Occipital lobe (tissue), 2 donors: Measurements from ENCODE around the gene MMP24. TPM values are rescaled to one million over a fixed set of nuclear protein-coding genes. Genes with fewer than 3 reads are reported as not detected.
"Not testable (repeated sequence)": the region's sequence is repeated elsewhere in the genome, so short reads cannot be mapped to it uniquely, and the experiment has no call there.

Source experiments
- DNase-seq: peaks from one replicate; lab custom pipeline; 2025; lab: John Stamatoyannopoulos, UW
- total RNA-seq: library from RNA; depleted of rRNA; stranded (reverse); fragments of >200 nt; gene quantifications from one replicate; pipeline ENCODE4 v1.2.3, GENCODE V29; 2014

The MMP24 gene
- total RNA-seq: 76.1 TPM

DNA sequence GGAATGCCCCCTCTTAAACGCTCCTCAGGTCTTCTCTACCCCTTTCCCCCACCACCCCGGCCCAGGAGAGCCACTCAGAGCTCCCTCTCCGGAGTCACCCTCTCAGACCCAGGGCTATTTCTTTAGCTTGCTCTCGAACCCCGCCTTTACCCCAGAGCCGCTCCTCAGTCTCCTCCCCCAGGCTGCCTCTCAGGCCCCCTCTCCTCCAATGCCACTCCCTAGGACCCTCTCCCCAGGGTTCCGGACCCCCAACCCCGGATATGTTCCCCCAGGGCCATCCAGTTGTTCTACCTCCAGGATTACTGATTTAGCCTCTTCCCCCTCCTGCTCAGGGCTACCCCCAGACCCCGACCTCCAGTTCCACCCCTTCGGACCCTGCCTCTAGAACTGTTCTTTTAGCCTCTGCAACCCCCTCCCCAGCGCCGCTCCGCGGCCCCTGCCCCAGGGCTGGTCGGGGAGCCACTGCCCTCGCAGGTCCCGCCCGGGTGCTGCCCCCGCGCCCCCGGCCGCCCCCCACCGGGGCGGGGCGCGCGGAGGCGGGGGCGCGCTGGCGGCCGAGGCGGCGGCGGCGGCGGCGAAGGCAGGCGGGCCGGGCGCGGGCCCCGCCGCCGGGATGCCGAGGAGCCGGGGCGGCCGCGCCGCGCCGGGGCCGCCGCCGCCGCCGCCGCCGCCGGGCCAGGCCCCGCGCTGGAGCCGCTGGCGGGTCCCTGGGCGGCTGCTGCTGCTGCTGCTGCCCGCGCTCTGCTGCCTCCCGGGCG is at the start of gene MMP24:
Gene MMP24 (plus strand): TSS at position 565 of the 758 bp plus-strand sequence. CDS start 49 bp downstream, at position 614.
- no peak for DNase-seq

DNA sequence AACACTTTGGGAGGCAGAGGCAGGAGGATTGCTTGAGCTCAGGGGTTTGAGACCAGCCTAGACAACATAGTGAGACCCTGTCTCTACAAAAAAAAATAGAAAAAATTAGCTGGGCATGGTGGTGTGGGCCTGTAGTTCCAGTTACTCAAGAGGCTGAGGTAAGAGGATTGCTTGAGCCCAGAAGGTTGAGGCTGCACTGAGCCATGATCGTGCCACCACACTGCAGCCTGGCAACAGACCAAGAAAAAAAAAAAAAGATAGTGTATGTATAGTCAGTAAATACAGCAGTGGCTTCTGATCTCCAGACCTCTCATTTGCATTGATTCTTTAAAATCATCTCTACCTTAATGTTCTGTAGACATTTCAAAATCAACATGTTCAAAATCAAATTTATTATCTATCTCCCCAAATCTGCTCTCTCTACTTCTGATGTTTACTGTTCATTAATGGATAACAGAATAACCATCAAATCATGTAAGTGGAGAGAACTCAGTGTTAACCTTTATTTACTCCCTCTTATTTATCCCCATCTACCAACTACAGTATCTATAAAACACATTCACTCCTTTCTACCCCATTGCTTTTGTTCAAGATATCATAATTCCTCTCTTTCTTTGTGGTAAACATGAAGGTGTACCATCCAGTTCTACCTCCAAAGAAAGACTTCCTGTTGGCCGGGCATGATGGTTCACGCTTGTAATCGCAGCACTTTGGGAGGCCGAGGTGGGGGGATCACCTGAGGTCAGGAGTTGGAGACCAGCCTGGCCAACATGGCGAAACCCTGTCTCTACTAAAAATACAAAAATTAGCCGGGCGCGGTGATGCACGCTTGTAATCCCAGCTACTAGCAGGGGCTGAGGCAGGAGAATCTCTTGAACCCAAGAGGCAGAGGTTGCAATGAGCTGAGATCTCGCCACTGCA is 46.9 kb upstream of the MMP24 start:
- DNase-seq: no peak

DNA sequence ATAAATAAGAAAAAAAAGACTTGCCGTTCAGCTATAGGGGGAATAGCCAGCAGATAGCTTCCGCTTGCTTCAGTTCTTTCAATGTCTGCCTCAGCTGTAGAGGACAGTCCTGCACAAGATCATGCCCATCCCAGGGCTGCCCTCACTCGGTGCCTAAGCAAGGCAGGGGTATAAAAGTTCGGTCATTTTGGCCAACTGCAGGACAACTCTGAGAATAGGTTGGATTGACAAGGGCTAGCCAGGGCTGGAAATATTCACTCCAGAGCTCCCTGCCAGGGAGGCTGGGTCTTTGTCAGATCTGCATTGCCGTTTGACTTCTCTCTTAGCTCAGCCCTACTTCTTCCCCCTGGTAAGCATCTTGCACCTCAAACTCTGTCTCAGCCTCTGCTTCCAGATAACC is 46.2 kb upstream of the MMP24 start:
- no peak for DNase-seq

DNA sequence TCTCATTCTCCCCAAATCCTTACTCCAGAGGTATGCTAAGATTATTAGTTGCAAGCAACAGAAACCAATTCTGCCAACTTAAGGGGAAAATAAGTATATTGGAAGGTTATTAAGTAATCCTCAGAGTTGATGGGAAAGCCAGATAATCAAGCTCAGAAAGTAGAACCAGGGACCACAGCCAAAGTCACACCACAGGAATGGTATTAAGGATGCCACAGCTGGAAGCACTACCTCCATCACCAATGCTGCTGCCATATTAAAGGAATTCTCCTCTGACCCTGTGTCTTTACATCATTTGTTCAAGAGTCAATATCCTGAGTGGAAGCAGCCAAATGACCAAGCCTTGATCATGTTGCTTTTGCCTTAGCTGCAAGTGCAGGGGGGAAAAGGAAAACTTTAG is 44.8 kb upstream of the MMP24 start:
- DNase-seq: no peak

DNA sequence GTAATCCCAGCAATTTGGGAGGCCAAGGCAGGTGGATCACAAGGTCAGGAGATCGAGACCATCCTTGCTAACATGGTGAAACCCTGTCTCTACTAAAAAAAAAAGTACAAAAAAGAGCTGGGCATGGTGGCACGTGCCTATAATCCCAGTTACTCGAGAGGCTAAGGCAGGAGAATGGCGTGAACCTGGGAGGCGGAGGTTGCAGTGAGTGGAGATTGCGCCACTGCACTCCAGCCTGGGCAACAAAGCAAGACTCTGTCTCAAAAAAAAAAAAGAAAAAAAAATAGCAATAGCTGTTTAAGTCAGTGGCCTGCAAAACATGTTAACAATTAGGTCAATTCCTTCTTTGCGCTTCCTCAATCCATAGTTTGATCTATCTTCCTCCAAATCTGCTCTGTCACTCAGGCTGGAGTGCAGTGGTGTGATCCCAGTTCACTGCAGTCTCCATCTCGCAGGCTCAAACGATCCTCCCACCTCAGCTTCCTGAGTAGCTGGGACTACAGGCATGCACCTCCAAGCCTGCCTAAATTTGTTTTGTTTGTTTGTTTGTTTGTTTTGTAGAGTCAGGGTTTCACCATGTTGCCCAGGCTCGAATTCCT is 39.7 kb upstream of the MMP24 start:
- not testable (repeated sequence) for DNase-seq

DNA sequence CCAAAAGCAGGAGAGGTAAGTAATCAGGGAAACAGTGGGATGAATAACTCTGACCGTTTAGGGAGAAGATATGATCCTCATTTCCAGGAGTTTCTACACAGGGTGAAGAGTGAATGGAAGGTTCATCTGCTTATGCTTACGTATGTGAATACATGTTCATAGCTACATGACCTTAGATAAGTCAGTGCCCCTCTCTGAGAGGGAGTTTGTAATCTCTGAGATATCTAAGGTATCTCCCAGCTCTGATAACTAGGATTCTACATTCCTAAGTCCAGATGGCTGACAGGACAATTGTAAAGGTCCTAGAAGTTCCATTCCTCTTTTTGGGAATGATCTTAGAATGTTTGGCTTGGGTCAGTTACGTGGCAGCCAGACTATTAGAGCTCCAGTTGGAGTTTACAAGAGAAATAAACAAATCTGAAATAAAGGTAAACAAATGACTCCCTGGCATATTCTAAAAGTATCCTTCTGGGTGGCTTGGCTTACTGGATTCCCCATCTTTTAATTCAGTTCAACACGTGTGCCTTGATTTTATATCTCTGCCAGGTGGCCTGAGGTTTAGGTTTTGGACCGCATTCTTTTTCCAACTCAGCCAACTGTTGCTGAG is 38.8 kb upstream of the MMP24 start:
- DNase-seq: no peak

DNA sequence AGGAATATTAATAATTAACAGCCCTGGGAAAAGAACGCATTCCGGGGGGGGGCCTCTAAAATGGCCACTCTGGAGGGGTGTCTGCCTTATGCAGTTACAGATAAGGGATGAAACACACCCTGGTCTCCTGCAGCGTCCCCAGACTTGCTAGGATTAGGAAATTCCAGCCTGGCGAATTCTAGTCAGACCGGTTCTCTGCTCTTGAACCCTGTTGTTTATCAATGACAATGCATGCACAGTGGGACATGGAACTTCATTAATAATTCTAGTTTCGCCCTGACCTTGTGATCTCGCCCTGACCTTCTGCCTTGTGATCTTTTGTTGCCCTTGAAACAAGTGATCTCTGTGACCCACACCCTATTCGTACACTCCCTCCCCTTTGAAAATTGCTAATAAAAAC is 37.3 kb upstream of the MMP24 start:
- not testable (repeated sequence) for DNase-seq

DNA sequence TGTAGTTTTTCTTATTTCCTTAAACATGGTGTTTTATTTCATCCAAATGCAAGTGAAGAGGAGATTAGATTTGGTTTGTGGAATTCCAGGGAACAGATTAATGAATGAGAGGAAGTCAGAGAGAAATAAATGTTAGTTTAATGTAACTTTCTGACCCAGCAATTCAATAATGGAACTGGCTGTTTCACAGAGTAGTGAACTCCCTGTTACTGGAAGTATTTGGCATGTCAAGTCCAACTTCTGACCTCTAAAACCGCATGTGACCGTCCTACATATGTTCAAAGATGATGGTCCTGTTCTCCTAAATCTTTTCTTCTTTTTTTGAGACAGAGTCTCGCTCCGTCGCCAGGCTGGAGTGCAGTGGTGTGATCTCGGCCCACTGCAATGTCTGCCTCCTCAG is 35.9 kb upstream of the MMP24 start:
- no peak for DNase-seq

DNA sequence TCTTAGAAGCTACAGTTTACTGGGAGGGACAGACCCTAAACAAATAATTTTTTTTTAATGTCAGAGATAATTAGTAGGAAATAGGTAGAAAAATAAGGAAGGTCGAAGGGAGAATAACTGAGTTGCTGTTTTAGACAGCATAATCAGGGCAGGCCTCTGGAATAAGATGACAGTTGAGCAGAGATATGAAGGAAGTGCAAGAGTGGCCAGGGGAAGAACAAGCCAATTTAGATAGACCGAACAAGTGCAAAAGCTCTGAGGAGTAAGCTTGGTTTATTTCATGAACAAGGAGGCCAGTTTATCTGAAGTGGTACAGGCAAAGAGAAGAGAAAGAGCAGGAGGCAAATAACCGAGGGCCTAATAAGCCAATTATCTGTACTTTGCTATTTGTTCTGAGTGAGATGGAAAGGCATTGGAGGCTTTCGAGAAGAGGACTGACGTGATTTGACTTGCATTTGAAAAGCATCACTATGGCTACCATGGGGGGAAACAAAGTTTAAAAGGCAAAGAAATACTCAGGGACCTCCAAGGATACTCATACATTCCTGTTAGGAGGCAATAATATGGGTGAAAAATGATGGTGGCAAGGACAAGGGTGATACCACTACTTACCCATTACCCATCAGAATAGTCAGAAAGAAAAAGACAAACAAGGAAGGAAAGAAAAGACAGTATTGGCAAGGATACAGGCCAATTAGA is 34.9 kb upstream of the MMP24 start:
- no peak for DNase-seq

DNA sequence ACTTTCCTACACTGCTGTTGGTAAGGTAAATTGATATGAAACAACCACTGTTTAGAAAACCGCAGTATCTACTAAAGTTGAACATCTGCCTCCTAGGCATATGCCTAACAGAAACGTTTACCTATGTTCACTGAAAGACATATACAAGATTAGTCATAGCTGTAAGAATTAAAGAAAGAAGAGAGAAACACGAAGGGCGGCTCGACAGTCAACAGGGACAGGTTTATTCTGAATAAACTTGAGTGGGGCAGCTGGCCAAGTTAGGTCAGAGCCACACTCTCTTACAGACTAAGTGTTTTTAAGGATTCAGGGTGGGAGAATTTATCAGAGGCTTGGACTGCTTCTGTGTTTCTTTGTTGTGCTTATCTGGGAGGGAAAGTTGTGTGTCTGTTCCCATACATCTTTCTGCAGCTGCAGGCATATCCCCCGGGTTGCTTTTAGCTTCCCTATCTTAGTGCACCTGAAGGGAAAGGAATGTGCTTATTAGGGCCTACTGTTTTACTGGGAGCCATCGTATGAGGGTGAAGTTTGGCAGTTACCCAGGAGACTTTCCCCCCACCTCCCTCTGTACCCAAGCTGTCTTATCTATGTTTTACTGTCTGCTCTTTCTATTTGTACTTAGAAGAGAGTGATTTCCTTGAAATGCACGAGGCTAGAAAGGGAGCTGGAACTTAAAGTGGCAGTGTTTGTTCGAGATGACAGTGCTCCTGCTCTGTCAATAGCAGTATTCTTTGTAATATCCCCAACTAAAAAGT is 34.2 kb upstream of the MMP24 start:
- DNase-seq: no peak

DNA sequence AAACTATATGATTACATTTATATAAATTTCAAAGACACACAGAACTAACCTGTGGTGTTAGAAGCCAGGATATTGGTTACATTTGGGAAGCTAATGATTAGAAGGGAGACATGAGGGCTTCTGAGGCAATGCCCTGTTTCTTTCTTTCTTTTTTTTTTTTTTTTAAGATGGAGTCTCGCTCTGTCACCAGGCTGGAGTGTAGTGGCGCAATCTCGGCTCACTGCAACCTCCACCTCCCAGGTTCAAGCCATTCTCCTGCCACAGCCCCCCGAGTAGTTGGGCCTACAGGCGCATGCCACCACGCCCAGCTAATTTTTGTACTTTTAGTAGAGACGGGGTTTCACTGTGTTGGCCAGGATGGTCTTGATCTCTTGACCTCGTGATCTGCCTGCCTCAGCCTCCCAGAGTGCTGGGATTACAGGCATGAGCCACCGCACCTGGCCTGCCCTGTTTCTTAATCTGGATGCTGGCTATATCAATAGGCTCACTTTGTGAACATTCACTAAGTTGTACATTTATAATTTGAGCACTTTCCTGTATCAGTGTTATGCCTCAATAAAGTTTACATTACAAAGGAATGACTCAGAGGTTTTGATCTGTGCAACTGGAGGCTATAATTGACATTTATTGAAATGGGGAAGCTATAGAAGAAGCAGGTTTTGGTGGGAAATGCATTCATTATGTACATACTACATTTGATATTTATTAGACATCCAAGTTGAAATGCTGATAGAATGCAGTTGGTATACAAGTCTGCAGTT is 33.3 kb upstream of the MMP24 start:
- DNase-seq: not testable (repeated sequence)

DNA sequence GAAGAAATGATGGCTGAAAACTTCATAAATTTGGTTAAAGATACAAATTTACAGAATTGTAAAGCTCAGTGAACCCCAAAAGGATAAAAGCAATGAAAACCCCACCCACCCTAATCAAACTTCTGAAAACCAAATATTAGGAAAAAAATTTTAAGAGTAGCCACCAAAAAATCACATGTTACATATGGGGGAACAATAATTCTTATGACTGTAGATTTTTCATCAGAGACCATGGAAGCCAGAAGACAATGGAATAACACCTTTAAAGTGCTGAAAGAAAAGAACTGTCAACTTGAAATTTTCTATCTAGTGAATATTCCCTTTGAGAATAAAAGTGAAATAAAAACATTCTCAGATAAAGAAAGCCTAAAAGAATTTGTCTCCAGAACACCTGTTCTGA is 30.2 kb upstream of the MMP24 start:
- no peak for DNase-seq

DNA sequence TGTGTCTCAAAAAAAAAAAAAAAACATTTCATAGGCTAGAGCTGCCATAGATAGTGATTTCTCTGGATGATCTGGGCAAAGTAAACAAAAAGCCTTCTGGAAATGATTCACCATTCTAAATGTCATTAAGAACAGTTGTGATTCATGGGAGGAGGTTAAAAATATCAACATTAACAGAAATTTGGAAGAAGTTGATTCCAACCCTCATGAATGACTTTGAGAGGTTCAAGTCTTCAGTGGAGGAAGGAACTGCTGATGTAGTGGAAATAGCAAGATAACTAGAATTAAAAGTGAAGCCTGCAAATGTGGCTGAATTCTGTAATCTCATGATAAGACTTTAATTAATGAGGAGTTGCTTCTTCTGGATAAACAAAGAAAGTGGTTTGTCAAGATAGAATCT is 26.8 kb upstream of the MMP24 start:
- DNase-seq: no peak

DNA sequence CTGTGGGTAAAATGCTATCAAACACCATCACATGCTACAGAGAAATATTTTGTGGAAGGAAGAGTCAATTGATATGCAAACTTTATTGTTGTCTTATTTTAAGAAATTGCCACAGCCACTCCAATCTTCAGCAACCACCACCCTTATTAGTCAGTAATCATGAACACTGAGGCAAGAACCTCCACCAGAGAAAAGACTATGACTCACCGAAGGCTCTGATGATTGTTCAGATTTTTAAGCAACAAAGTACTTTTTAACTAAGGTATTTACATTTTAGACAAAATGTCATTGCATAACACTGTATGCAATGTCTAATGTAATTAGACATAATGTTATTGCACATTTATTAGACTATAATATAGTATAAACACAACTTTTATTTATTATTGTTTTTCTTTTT is 26.2 kb upstream of the MMP24 start:
- no peak for DNase-seq

DNA sequence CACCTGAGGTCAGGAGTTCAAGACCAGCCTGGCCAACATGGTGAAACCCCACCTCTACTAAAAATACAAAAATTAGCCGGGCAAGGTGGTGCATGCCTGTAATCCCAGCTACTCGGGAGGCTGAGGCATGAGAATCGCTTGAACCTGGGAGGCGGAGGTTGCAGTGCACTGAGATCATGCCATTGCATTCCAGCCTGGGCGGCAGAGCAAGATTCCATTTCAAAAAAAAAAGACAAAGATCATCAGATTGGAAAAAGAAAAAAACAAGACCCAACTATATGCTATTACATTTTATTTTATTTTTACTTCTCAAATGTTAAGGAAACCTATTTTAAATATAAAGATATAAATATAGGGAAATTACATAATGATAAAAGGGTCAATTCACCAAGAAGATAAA is 25.0 kb upstream of the MMP24 start:
- not testable (repeated sequence) for DNase-seq

DNA sequence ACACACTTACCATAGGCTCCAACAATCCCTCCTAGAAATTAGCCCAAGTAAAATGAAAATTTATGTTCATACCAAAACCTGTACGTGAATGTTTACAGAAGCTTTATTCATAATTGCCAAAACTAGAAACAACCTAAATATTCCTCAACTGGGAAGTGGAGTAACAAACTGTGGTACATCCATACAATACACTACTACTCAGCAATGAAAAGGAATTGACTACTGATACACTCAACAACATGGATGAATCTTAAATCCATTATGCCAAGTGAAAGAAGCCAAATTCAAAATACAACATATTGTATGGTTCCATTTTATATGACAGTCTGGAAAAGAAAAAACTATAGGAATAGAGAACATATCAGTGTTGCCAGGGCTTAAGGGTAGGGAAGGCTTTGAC is 19.7 kb upstream of the MMP24 start:
- no peak for DNase-seq

DNA sequence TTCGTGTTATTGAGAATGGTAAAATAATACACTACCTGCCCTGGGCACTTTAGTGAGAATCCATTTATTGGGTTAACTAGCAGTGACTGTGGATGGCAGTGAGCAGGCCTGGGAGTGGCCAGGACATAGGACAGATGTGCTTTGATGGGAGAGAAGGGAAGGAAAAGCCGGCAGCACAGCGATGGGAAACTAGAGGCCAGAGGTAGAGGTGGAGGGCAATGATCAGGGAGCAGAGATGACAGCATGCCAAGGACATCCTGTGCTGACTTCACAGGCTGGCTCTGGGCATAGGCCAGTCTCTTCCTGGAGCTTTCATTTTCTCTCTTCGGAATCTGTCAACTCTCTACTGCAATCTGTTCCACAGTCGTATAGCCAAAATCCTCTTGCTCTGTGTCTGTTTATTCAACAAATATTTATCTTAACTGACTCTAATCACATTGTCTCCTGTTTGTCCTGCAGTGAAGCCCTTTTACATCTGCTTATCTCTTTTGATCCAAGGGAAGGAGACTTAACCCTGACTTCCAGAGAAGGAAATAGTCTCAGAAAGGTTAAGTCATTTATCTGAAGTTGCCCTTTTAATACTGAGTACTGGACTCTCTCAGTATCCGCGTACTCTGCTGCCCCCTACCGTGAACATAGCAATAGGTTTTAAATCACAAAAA is 18.4 kb upstream of the MMP24 start:
- peak; percentile 41 for DNase-seq

DNA sequence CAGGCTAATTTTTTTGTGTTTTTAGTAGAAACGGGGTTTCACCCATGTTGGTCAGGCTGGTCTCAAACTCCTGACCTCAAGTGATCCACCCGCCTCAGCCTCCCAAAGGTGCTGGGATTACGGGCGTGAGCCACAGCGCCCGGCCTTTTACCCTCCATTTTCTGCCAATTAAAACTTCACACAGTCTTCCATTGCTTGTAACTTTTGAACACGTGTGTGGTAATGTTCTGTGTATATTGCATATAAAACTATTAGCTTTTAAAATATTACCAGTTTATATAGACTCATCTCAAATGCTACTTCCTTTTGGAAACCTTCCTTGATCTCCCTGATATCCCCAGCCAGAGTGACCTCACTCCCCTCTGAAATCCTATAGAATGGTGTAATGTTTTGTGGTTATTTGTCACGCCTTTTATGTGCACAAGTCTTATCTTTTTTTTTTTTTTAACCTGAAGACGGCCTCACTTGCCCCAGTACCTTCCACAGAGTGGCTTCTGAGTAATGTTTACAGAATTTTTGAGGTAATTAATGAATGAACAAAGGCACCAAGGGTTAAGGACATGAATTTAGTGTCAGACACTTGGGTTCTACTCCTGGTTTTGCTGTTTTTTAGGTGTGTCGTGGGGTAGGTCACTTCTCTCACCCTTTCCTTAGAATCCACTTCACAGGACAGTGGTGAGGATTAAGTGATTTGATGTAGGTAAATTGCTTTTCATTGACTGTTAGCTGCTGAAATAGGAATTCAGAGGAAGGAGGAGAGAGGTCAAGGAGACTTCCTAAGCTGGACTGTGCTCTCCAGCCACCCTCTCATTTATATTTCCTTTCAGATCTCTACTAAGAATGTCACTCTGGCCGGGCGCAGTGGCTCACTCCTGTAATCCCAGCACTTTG is 11.2 kb upstream of the MMP24 start:
- DNase-seq: no peak
